Hepatocyte (in vitro differentiated cells): ENCODE results near the gene RFC5.

Experiments used
- EZH2 ChIP-seq: fragments of 200-600 bp; sonication (generic); IDR thresholded peaks from 2 replicates; pipeline ENCODE4 v1.6.1; 2016; ENCODE audit warnings: antibody characterized with exemption, mild to moderate bottlenecking, borderline replicate concordance
- TF ChIP-seq, protein P1 (sequence below): fragments of 200-600 bp; sonication (generic); IDR thresholded peaks from 2 replicates; pipeline ENCODE4 v1.5.1; 2016; ENCODE audit warnings: antibody characterized with exemption, mild to moderate bottlenecking; ENCODE audit not compliant: poor library complexity

DNA sequence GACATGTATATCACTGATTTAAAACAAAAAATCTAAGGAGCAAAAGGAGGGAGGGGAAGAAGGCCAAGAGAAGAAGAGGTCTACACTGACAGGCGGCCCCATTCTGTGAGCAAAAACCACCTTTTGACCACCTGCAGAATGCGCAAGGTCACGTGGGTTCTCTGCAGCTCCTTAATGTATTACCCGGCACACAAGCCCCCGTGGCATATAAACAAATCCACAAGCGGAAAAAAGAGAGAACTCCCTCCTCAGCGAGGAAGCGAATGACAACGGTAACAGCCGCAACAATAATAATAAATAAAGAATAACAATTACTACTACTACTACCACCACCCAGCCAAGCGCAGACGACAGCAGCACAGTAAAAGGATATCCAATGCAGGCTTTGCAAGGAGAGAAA is 49.0 kb upstream of the RFC5 start:
- TF ChIP-seq, protein P1, sequence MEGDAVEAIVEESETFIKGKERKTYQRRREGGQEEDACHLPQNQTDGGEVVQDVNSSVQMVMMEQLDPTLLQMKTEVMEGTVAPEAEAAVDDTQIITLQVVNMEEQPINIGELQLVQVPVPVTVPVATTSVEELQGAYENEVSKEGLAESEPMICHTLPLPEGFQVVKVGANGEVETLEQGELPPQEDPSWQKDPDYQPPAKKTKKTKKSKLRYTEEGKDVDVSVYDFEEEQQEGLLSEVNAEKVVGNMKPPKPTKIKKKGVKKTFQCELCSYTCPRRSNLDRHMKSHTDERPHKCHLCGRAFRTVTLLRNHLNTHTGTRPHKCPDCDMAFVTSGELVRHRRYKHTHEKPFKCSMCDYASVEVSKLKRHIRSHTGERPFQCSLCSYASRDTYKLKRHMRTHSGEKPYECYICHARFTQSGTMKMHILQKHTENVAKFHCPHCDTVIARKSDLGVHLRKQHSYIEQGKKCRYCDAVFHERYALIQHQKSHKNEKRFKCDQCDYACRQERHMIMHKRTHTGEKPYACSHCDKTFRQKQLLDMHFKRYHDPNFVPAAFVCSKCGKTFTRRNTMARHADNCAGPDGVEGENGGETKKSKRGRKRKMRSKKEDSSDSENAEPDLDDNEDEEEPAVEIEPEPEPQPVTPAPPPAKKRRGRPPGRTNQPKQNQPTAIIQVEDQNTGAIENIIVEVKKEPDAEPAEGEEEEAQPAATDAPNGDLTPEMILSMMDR, result no peak
- no peak for TF ChIP-seq EZH2
